Measurements from ENCODE around the gene C2orf15. TPM values are rescaled to one million over a fixed set of nuclear protein-coding genes. Genes with fewer than 3 reads are reported as not detected.

Gene C2orf15
- total and polyA plus RNA-seq, 2 of the 4 experiments (the other 2 are of a cell fraction), result under 0.01 TPM; not detected in 1

- Histone ChIP-seq H2AFZ (replicated peaks; ENCODE audit: low read length, poor library complexity) (no peak overlapping the region), H3K36me3 (ENCODE audit: control insufficient read depth, insufficient read depth, low read length) (peaks cover 15% of the 10 kb centered on the region), H3K9me1 (ENCODE audit: insufficient read depth, low read length) (no peaks in the 10 kb centered on the region), H3K9me3 (ENCODE audit: control insufficient read depth, insufficient read depth, low read length) (no peaks in the 10 kb centered on the region), H3K4me2 (ENCODE audit: low read depth, low read length) (no peak overlapping the region), H2BK15ac (ENCODE audit: low read depth, low read length) (no peak overlapping the region), H3K4me1 (ENCODE audit: control insufficient read depth, insufficient read depth, low read length) (no peaks in the 10 kb centered on the region), H3K18ac (ENCODE audit: low read depth, low read length) (no peak overlapping the region), H3K27ac (ENCODE audit: insufficient read depth, low read length) (no peak overlapping the region), H4K20me1 (ENCODE audit: insufficient read depth, low read length) (no peaks in the 10 kb centered on the region), H3K79me1 (ENCODE audit: low read depth in 1 of 2, low read length in 2 of 2) (peaks cover 3 to 8% of the 10 kb centered on the region in 2 experiments; a peak in 2 of 4 replicates), H3K27me3 (ENCODE audit: control insufficient read depth, insufficient read depth, low read length) (no peaks in the 10 kb centered on the region), H3K4ac (ENCODE audit: low read depth, low read length) (no peak overlapping the region), H4K5ac (ENCODE audit: low read depth, low read length) (no peak overlapping the region), H2BK20ac (ENCODE audit: low read depth, low read length) (no peak overlapping the region), H2BK120ac (ENCODE audit: low read depth, low read length) (no peak overlapping the region), H4K8ac (ENCODE audit: low read depth in 2 of 2, low read length in 2 of 2) (no peak overlapping the region), H4K91ac (ENCODE audit: insufficient read depth, low read depth, low read length) (no peak overlapping the region), H3K23ac (ENCODE audit: low read depth, low read length) (no peak overlapping the region), H2AK5ac (ENCODE audit: low read depth, low read length) (no peak overlapping the region), H3K4me3 (ENCODE audit: insufficient read depth, low read depth, low read length) (no peak overlapping the region), H2AK9ac (replicated peaks; ENCODE audit: low read depth, low read length, poor library complexity) (no peak overlapping the region), H3K9ac (ENCODE audit: low read depth, low read length) (no peak overlapping the region), H3K14ac (replicated peaks; ENCODE audit: low read depth, low read length) (no peak overlapping the region), H2BK5ac (ENCODE audit: low read depth, low read length, poor library complexity, severe bottlenecking) (no peak overlapping the region), H3K56ac (ENCODE audit: extremely low read depth, insufficient read depth, low read length) (no peak overlapping the region)
- in situ Hi-C loops (cut with MboI; ENCODE audit: low sequenced_read_pairs) (loop anchor here (25.0 kb wide), 1 partner anchor 1091 kb away; no protein-coding TSS in a partner anchor), intact Hi-C loops (cut with micrococcal nuclease) (no loop called here), dilution Hi-C loops (cut with HindIII; ENCODE audit: low sequenced_read_pairs, unreplicated experiment) (no loop called here)
- DNase-seq (no peak), ATAC-seq (ENCODE audit: low read depth) (no peak)
- TF ChIP-seq USF2 (IDR thresholded peaks at IDR 0.05; ENCODE audit: low read depth, low read length) (no peak), POLR2A (IDR thresholded peaks at IDR 0.05; ENCODE audit: low read depth, low read length) (no peak), SMC3 (IDR thresholded peaks at IDR 0.05; ENCODE audit: low read depth, low read length) (no peak), CEBPB (IDR thresholded peaks at IDR 0.05; ENCODE audit: low read depth, low read length) (no peak), RFX5 (IDR thresholded peaks at IDR 0.05; ENCODE audit: low read depth, low read length) (no peak), MAFK (IDR thresholded peaks at IDR 0.05; ENCODE audit: low read depth, low read length) (no peak), CHD1 (IDR thresholded peaks at IDR 0.05; ENCODE audit: low read depth, low read length) (no peak)
- ChIA-PET CTCF (interaction anchor here (0.6 kb wide), 1 partner anchor 1191 kb away, joined by 4 read pairs; no protein-coding TSS in a partner anchor), POLR2A (ENCODE audit: unreplicated experiment) (no interaction called here)
- BruUV-seq (replicated peaks), result no TSS peak
- no CpG with 5 or more reads among the region's 8 CpGs for WGBS, 2 experiments (ENCODE audit: extremely low coverage in 2 of 2, insufficient read length in 1 of 2)
These were observed 30.1 kb downstream of the C2orf15 start for GRCh38 chr2:99171377-99172140.

Measured in IMR-90 (cell line).